Prostate gland (tissue), 2 donors: ENCODE data around the gene HOXA7.

Experiments
- CTCF ChIP-seq, 4 experiments: fragments of 200-600 bp in 2 of 4; fragments of 450-650 bp in 2 of 4; sonication (generic) in 2 of 4; IDR thresholded peaks; 1 replicate in 3 of 4; 2 replicates in 1 of 4; pipeline ENCODE4 v1.5.1; 2016 to 2019; ENCODE audit warnings: antibody characterized with exemption in 4 of 4, mild to moderate bottlenecking in 2 of 4, moderate library complexity in 2 of 4
- POLR2A ChIP-seq: fragments of 450-650 bp; IDR thresholded peaks from one replicate; pipeline ENCODE4 v1.6.1; 2016; ENCODE audit warnings: antibody characterized with exemption, mild to moderate bottlenecking

GRCh38 chr7:27197137-27198042 lies 40.9 kb upstream of the HOXA7 start:
- TF ChIP-seq CTCF (IDR thresholded peaks at IDR 0.05) (no peak), POLR2A (no peak)
